CD4-positive, alpha-beta T cell (primary cell): ENCODE measurements around the gene CCSAP. TPM values are rescaled to one million over a fixed set of nuclear protein-coding genes. Genes with fewer than 3 reads are reported as not detected.

Source experiments
- ATAC-seq: fragments of 200-7000 bp; cut with Tn5 transposase; one replicate; pipeline ENCODE4 v1.10.0; 2022; ENCODE audit warnings: mild to moderate bottlenecking; ENCODE audit not compliant: poor library complexity
- CTCF ChIA-PET: fragments of 350-600 bp; sonication (Branson Sonifier 250); formaldehyde crosslinking; loops from one replicate; lab custom pipeline; 2021; ENCODE audit warnings: antibody characterized with exemption, inconsistent platforms; lab: Charles Lee
- POLR2A ChIA-PET: fragments of 350-600 bp; sonication (Branson Sonifier 250); formaldehyde crosslinking; loops from one replicate; lab custom pipeline; 2021; ENCODE audit warnings: antibody characterized with exemption, inconsistent platforms; lab: Charles Lee
- DNase-seq, 14 experiments: peaks; one replicate each; pipeline ENCODE4 v3.0.0-alpha.2; 2013 to 2020; ENCODE audit warnings: mixed read lengths in 2 of 14
- H3K27ac ChIP-seq, 2 donors: one replicate each; pipeline versions ENCODE4 v1.5.1 to v1.7.0; 2013; ENCODE audit warnings: low read length in 2 of 2, low read depth in 1 of 2, mild to moderate bottlenecking in 1 of 2
- H3K27me3 ChIP-seq, 2 experiments: 1 replicate in 1 of 2; 2 replicates in 1 of 2; pipeline versions ENCODE4 v1.6.1 to v1.7.0; 2013; ENCODE audit warnings: low read length in 2 of 2, control low read depth in 1 of 2, mild to moderate bottlenecking in 1 of 2, moderate library complexity in 1 of 2; ENCODE audit not compliant: insufficient read depth in 2 of 2, control insufficient read depth in 1 of 2
- H3K36me3 ChIP-seq: one replicate; pipeline ENCODE4 v1.6.1; 2013; ENCODE audit warnings: low read length, control low read depth; ENCODE audit not compliant: insufficient read depth
- H3K4me1 ChIP-seq: one replicate; pipeline ENCODE4 v1.6.1; 2013; ENCODE audit warnings: low read length, control low read depth; ENCODE audit not compliant: insufficient read depth
- H3K4me3 ChIP-seq: one replicate; pipeline ENCODE4 v1.5.1; 2013; ENCODE audit warnings: mild to moderate bottlenecking, low read length, moderate library complexity
- H3K9me3 ChIP-seq, 2 experiments: 1 replicate in 1 of 2; 2 replicates in 1 of 2; pipeline versions ENCODE4 v1.6.1 to v1.7.0; 2013; ENCODE audit warnings: low read length in 2 of 2, mild to moderate bottlenecking in 2 of 2, control low read depth in 1 of 2, moderate library complexity in 1 of 2; ENCODE audit not compliant: control insufficient read depth in 1 of 2, insufficient read depth in 1 of 2
- H3K27ac Mint-ChIP-seq: one replicate; pipeline ENCODE4 v1.8.0; 2020; ENCODE audit warnings: mixed read lengths
- H3K27me3 Mint-ChIP-seq: one replicate; pipeline ENCODE4 v1.8.0; 2021; ENCODE audit warnings: mixed read lengths
- H3K36me3 Mint-ChIP-seq: one replicate; pipeline ENCODE4 v1.8.0; 2021; ENCODE audit warnings: low read depth, mixed read lengths
- H3K4me1 Mint-ChIP-seq: one replicate; pipeline ENCODE4 v1.8.0; 2021; ENCODE audit warnings: low read depth, mixed read lengths
- H3K4me3 Mint-ChIP-seq: one replicate; pipeline ENCODE4 v1.8.0; 2020; ENCODE audit warnings: mild to moderate bottlenecking, mixed read lengths
- H3K9me3 Mint-ChIP-seq: one replicate; pipeline ENCODE4 v1.8.0; 2020; ENCODE audit warnings: mixed read lengths
- intact Hi-C, 2 experiments: fragments of 100-400 bp; cut with DNase I in 1 of 2; cut with micrococcal nuclease in 1 of 2; formaldehyde crosslinking; loops; one replicate each; pipeline versions ENCODE4 v1.15.1 to v1.9.0; 2023 to 2025; cut with DNase I, micrococcal nuclease
- total RNA-seq, 174 experiments: library from RNA in 2 of 174; stranded (reverse) in 2 of 174; gene quantifications; one replicate each; pipeline ENCODE4 v1.2.3 and lab custom pipeline; 2021 to 2026
- TF ChIP-seq, protein P1 (sequence below): fragments of 200-600 bp; IDR thresholded peaks from one replicate; pipeline ENCODE4 v1.8.0; 2022; ENCODE audit warnings: antibody characterized with exemption, mild to moderate bottlenecking

The CCSAP gene
- total RNA-seq, 2 experiments from 2014 or later: 14.3 to 15.2 TPM

GRCh38 chr1:229323885-229324553 lies 18.8 kb downstream of the CCSAP start:
- Mint-ChIP-seq H3K36me3 (peaks cover 61% of the 10 kb centered on the region), H3K27ac (no peak overlapping the region), H3K27me3 (no peaks in the 10 kb centered on the region), H3K4me1 (peaks cover 10% of the 10 kb centered on the region), H3K4me3 (no peak overlapping the region), H3K9me3 (no peaks in the 10 kb centered on the region)
- ChIA-PET POLR2A (interaction anchor here (0.6 to 0.7 kb wide), 2 partner anchors 11 to 22 kb away, joined by 3 read pairs; no protein-coding TSS in a partner anchor), CTCF (interaction anchor here (1.0 kb wide), 1 partner anchor 11 kb away, joined by 3 read pairs; no protein-coding TSS in a partner anchor)
- Histone ChIP-seq H3K4me3 (no peak overlapping the region), H3K9me3 (no peaks in the 10 kb centered on the region), H3K4me1 (peaks cover 12% of the 10 kb centered on the region), H3K27ac (no peak overlapping the region), H3K27me3 (no peaks in the 10 kb centered on the region), H3K36me3 (peaks cover 37% of the 10 kb centered on the region)
- TF ChIP-seq, protein P1, sequence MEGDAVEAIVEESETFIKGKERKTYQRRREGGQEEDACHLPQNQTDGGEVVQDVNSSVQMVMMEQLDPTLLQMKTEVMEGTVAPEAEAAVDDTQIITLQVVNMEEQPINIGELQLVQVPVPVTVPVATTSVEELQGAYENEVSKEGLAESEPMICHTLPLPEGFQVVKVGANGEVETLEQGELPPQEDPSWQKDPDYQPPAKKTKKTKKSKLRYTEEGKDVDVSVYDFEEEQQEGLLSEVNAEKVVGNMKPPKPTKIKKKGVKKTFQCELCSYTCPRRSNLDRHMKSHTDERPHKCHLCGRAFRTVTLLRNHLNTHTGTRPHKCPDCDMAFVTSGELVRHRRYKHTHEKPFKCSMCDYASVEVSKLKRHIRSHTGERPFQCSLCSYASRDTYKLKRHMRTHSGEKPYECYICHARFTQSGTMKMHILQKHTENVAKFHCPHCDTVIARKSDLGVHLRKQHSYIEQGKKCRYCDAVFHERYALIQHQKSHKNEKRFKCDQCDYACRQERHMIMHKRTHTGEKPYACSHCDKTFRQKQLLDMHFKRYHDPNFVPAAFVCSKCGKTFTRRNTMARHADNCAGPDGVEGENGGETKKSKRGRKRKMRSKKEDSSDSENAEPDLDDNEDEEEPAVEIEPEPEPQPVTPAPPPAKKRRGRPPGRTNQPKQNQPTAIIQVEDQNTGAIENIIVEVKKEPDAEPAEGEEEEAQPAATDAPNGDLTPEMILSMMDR: no peak
- no peak for ATAC-seq
- intact Hi-C loops: no loop called here
- no peak for DNase-seq

DNA sequence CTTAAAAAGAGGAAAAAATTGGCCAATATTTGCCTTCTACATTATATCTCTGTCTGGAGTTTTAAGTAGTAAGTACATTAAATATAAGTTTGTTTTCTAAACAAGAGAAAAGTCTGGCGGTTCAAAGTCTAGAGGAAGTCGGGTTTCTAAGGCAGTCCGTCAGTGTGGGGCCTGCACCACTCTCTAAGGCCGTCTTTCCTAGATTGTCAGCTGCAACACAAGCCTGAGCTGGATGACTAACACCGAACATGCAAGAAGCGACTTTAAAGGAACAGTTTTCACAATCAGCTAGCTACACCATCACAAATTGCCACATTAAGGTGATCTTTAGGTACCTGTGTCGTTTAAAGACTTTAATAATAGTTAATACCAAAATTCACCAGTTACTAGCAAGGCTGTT lies 19.6 kb downstream of the CCSAP start:
- POLR2A ChIA-PET: no interaction called here
- Mint-ChIP-seq H3K27me3 (no peaks in the 10 kb centered on the region), H3K27ac (no peak overlapping the region)

DNA sequence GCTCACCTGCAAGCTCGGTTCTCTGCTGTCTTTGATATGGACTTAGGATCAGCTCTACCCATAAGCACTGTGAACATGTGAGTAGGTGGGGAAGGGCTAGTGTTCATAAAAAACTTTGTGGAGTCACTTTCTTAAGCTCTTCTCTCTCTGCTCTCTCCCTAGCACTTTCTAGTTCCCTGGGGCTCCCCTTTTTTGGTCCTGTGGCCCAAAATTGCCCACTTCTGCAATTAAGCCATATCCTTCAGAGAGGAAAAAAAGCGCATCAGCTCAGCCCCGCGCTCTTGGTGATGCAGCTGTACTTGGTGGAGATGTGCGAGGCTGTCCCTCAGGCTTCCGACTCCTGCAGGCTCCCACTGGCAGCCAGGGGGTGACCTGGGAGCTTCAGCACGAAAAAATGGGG lies 23.4 kb downstream of the CCSAP start:
- intact Hi-C loops: no loop called here
- DNase-seq: no peak
- CTCF ChIA-PET: no interaction called here

More for the DNA sequence above, 19.6 kb downstream of the CCSAP start:
- Histone ChIP-seq H3K36me3 (peaks cover 40% of the 10 kb centered on the region), H3K27ac (no peak overlapping the region), H3K4me3 (no peak overlapping the region), H3K4me1 (peaks cover 12% of the 10 kb centered on the region), H3K27me3 (no peaks in the 10 kb centered on the region), H3K9me3 (no peaks in the 10 kb centered on the region)
- TF ChIP-seq, protein P1: no peak
- H3K4me1 Mint-ChIP-seq: peaks cover 10% of the 10 kb centered on the region
- intact Hi-C loops: no loop called here
- no peak overlapping the region for H3K4me3 Mint-ChIP-seq
- peaks cover 60% of the 10 kb centered on the region for H3K36me3 Mint-ChIP-seq
- no peaks in the 10 kb centered on the region for H3K9me3 Mint-ChIP-seq
- ATAC-seq (no peak), DNase-seq (no peak)
- CTCF ChIA-PET: no interaction called here

More for the DNA sequence above, 23.4 kb downstream of the CCSAP start:
- TF ChIP-seq, protein P1: no peak
- Mint-ChIP-seq H3K4me3 (no peak overlapping the region), H3K27ac (no peak overlapping the region), H3K4me1 (no peaks in the 10 kb centered on the region), H3K36me3 (peaks cover 38% of the 10 kb centered on the region), H3K9me3 (no peaks in the 10 kb centered on the region), H3K27me3 (no peaks in the 10 kb centered on the region)
- no peak overlapping the region for H3K27ac ChIP-seq
- no peaks in the 10 kb centered on the region for H3K9me3 ChIP-seq
- no peaks in the 10 kb centered on the region for H3K4me1 ChIP-seq
- H3K4me3 ChIP-seq: no peak overlapping the region
- ATAC-seq: no peak
- POLR2A ChIA-PET: interaction anchor here (0.6 to 2.3 kb wide), 2 partner anchors 23 to 572 kb away, joined by 3 to 7 read pairs; partner anchors contain the start of gene CCSAP
- H3K27me3 ChIP-seq: no peaks in the 10 kb centered on the region
- peaks cover 32% of the 10 kb centered on the region for H3K36me3 ChIP-seq
